Endothelial cell (in vitro differentiated cells): ENCODE data around the gene SLC66A3. TPM values are rescaled to one million over a fixed set of nuclear protein-coding genes. Genes with fewer than 3 reads are reported as not detected.

Source experiments
- DNase-seq: peaks from one replicate; pipeline ENCODE4 v3.0.0; 2021; ENCODE audit warnings: low spot score
- H3K27ac Mint-ChIP-seq: one replicate; pipeline ENCODE4 v1.8.0; 2021; ENCODE audit warnings: mixed read lengths, inconsistent platforms; ENCODE audit not compliant: unreplicated experiment
- H3K27me3 Mint-ChIP-seq: one replicate; pipeline ENCODE4 v1.8.0; 2021; ENCODE audit warnings: mild to moderate bottlenecking, moderate library complexity, mixed read lengths, inconsistent platforms; ENCODE audit not compliant: unreplicated experiment
- H3K36me3 Mint-ChIP-seq: one replicate; pipeline ENCODE4 v1.8.0; 2021; ENCODE audit warnings: mild to moderate bottlenecking, low read depth, mixed read lengths, inconsistent platforms; ENCODE audit not compliant: unreplicated experiment
- H3K4me1 Mint-ChIP-seq: one replicate; pipeline ENCODE4 v1.8.0; 2021; ENCODE audit warnings: mild to moderate bottlenecking, mixed read lengths, inconsistent platforms; ENCODE audit not compliant: unreplicated experiment
- H3K4me3 Mint-ChIP-seq: one replicate; pipeline ENCODE4 v1.8.0; 2021; ENCODE audit warnings: mild to moderate bottlenecking, mixed read lengths, inconsistent platforms; ENCODE audit not compliant: unreplicated experiment
- H3K9me3 Mint-ChIP-seq: one replicate; pipeline ENCODE4 v1.8.0; 2021; ENCODE audit warnings: mixed read lengths, inconsistent platforms; ENCODE audit not compliant: unreplicated experiment
- CTCF ChIP-seq: fragments of 200-600 bp; sonication (generic); IDR thresholded peaks from one replicate; pipeline ENCODE4 v1.5.0; 2021; ENCODE audit warnings: antibody characterized with exemption; ENCODE audit not compliant: unreplicated experiment
- total RNA-seq: library from RNA; stranded (reverse); fragmentation: NEBNext Ultra II Directional; extraction: Animal tissue kit (Norgen Biotek cat#: 25700); gene quantifications from one replicate; pipeline ENCODE4 v1.2.1, GENCODE V29; 2021; ENCODE audit not compliant: unreplicated experiment

SLC66A3 gene
- total RNA-seq, 1 donor from 2014 or later = 12.1 TPM

- no peak for TF ChIP-seq CTCF
- Mint-ChIP-seq H3K4me3 (no peak overlapping the region), H3K36me3 (peaks cover 19% of the 10 kb centered on the region), H3K27ac (no peak overlapping the region), H3K27me3 (no peaks in the 10 kb centered on the region), H3K9me3 (no peaks in the 10 kb centered on the region), H3K4me1 (no peaks in the 10 kb centered on the region)
- no peak for DNase-seq
These were observed 59.5 kb downstream of the SLC66A3 start for GRCh38 chr2:11214770-11215169.

- no peaks in the 10 kb centered on the region for H3K4me1 Mint-ChIP-seq
- no peak overlapping the region for H3K4me3 Mint-ChIP-seq
- TF ChIP-seq CTCF = no peak
- DNase-seq = no peak
- no peaks in the 10 kb centered on the region for H3K27me3 Mint-ChIP-seq
- H3K9me3 Mint-ChIP-seq = no peaks in the 10 kb centered on the region
- H3K36me3 Mint-ChIP-seq = peaks cover 23% of the 10 kb centered on the region
- H3K27ac Mint-ChIP-seq = no peak overlapping the region
These were observed 60.1 kb downstream of the SLC66A3 start for GRCh38 chr2:11215407-11215806.

- Mint-ChIP-seq H3K9me3 (no peaks in the 10 kb centered on the region), H3K4me3 (peak overlapping the region; percentile 28), H3K4me1 (peaks cover 16% of the 10 kb centered on the region), H3K36me3 (peaks cover 22% of the 10 kb centered on the region), H3K27ac (peak overlapping the region; percentile 16), H3K27me3 (no peaks in the 10 kb centered on the region)
- no peak for DNase-seq
- no peak for TF ChIP-seq CTCF
These were observed 65.2 kb downstream of the SLC66A3 start for GRCh38 chr2:11220445-11220844.

GRCh38 chr2:11222845-11223244 is 67.6 kb downstream of the SLC66A3 start:
- DNase-seq = no peak
- no peak overlapping the region for H3K4me3 Mint-ChIP-seq
- H3K9me3 Mint-ChIP-seq = no peaks in the 10 kb centered on the region
- TF ChIP-seq CTCF = no peak
- H3K36me3 Mint-ChIP-seq = peaks cover 16% of the 10 kb centered on the region
- H3K27me3 Mint-ChIP-seq = no peaks in the 10 kb centered on the region
- no peak overlapping the region for H3K27ac Mint-ChIP-seq
- peaks cover 21% of the 10 kb centered on the region for H3K4me1 Mint-ChIP-seq

- peaks cover 10% of the 10 kb centered on the region for H3K36me3 Mint-ChIP-seq
- no peaks in the 10 kb centered on the region for H3K27me3 Mint-ChIP-seq
- DNase-seq = no peak
- H3K9me3 Mint-ChIP-seq = no peaks in the 10 kb centered on the region
- H3K27ac Mint-ChIP-seq = no peak overlapping the region
- TF ChIP-seq CTCF = no peak
- H3K4me3 Mint-ChIP-seq = no peak overlapping the region
- peaks cover 32% of the 10 kb centered on the region for H3K4me1 Mint-ChIP-seq
These were observed 69.6 kb downstream of the SLC66A3 start for GRCh38 chr2:11224887-11225286.
